B cell (primary cell): ENCODE data around the gene CCDC152. TPM values are rescaled to one million over a fixed set of nuclear protein-coding genes. Genes with fewer than 3 reads are reported as not detected.

Source experiments
- ATAC-seq: fragments of 200-7000 bp; cut with Tn5 transposase; one replicate; pipeline ENCODE4 v1.10.0; 2021; ENCODE audit warnings: low read depth, mild to moderate bottlenecking, moderate number of reproducible peaks, moderate library complexity
- CTCF ChIA-PET: fragments of 350-600 bp; sonication (Branson Sonifier 250); formaldehyde crosslinking; loops from one replicate; lab custom pipeline; 2021; ENCODE audit warnings: antibody characterized with exemption, inconsistent platforms; lab: Charles Lee
- POLR2A ChIA-PET: fragments of 350-600 bp; sonication (Branson Sonifier 250); formaldehyde crosslinking; loops from one replicate; lab custom pipeline; 2021; ENCODE audit warnings: antibody characterized with exemption; lab: Charles Lee
- DNase-seq: peaks from one replicate; pipeline ENCODE4 v3.0.0; 2013
- H2AFZ ChIP-seq: 2 replicates; pipeline ENCODE4 v1.6.1; 2012; ENCODE audit warnings: mild to moderate bottlenecking, low read depth, low read length; ENCODE audit not compliant: insufficient read depth, poor library complexity, severe bottlenecking
- H3K27ac ChIP-seq, 2 donors: 1 replicate in 1 of 2; 2 replicates in 1 of 2; pipeline ENCODE4 v1.5.1; 2012 to 2013; ENCODE audit warnings: low read length in 2 of 2, mild to moderate bottlenecking in 2 of 2, moderate library complexity in 1 of 2
- H3K27me3 ChIP-seq, 4 experiments: fragments of 200-600 bp in 1 of 4; sonication (generic) in 1 of 4; replicated peaks in 1 of 4; 1 replicate in 2 of 4; 2 replicates in 2 of 4; pipeline versions ENCODE4 v1.6.1 to v1.7.0; 2013 to 2016; ENCODE audit warnings: low read length in 3 of 4, mild to moderate bottlenecking in 2 of 4, mixed read lengths in 1 of 4, moderate library complexity in 1 of 4; ENCODE audit not compliant: insufficient read depth in 4 of 4, control insufficient read depth in 3 of 4; ENCODE audit errors: control extremely low read depth in 1 of 4
- H3K36me3 ChIP-seq, 2 experiments: replicated peaks in 1 of 2; 1 replicate in 1 of 2; 2 replicates in 1 of 2; pipeline versions ENCODE4 v1.6.1 to v1.7.1; 2013; ENCODE audit warnings: low read length in 1 of 2; ENCODE audit not compliant: insufficient read depth in 2 of 2, control insufficient read depth in 1 of 2; ENCODE audit errors: control extremely low read depth in 1 of 2, extremely low read depth in 1 of 2
- H3K4me1 ChIP-seq, 2 donors: fragments of 200-600 bp in 1 of 2; sonication (generic) in 1 of 2; 1 replicate in 1 of 2; 2 replicates in 1 of 2; pipeline versions ENCODE4 v1.5.1 to v1.6.1; 2013 to 2017; ENCODE audit warnings: low read length in 2 of 2; ENCODE audit not compliant: control insufficient read depth in 2 of 2, insufficient read depth in 2 of 2
- H3K4me2 ChIP-seq: replicated peaks from 2 replicates; pipeline ENCODE3; 2012; ENCODE audit warnings: mild to moderate bottlenecking, low read depth, low read length; ENCODE audit not compliant: poor library complexity, severe bottlenecking
- H3K4me3 ChIP-seq, 5 experiments: fragments of 200-600 bp in 1 of 5; sonication (generic) in 1 of 5; 1 replicate in 3 of 5; 2 replicates in 2 of 5; pipeline versions ENCODE4 v1.5.1 to v1.7.0; 2011 to 2016; ENCODE audit warnings: low read length in 4 of 5, mild to moderate bottlenecking in 4 of 5, low read depth in 2 of 5, control low read depth in 1 of 5, moderate library complexity in 1 of 5; ENCODE audit not compliant: insufficient read depth in 1 of 5; ENCODE audit errors: control extremely low read depth in 1 of 5, extremely low read depth in 1 of 5
- H3K79me2 ChIP-seq: fragments of 200-600 bp; sonication (generic); one replicate; pipeline ENCODE4 v1.6.0; 2016; ENCODE audit warnings: low read length; ENCODE audit not compliant: control insufficient read depth, insufficient read depth
- H3K9ac ChIP-seq: fragments of 200-600 bp; sonication (generic); 2 replicates; pipeline ENCODE4 v1.6.1; 2017; ENCODE audit warnings: mild to moderate bottlenecking, low read length, moderate library complexity
- H3K9me3 ChIP-seq, 3 donors: one replicate each; pipeline versions ENCODE4 v1.6.1 to v1.7.1; 2013; ENCODE audit warnings: low read length in 2 of 3; ENCODE audit not compliant: control insufficient read depth in 2 of 3, insufficient read depth in 1 of 3; ENCODE audit errors: control extremely low read depth in 1 of 3
- H4K20me1 ChIP-seq: 2 replicates; pipeline ENCODE4 v1.6.0; 2012; ENCODE audit warnings: mild to moderate bottlenecking, low read length; ENCODE audit not compliant: insufficient read depth, control insufficient read depth, poor library complexity, severe bottlenecking
- H3K27ac Mint-ChIP-seq: one replicate; pipeline ENCODE4 v1.8.0; 2021; ENCODE audit warnings: mixed read lengths
- H3K27me3 Mint-ChIP-seq: one replicate; pipeline ENCODE4 v1.8.0; 2021; ENCODE audit warnings: mixed read lengths
- H3K4me1 Mint-ChIP-seq: one replicate; pipeline ENCODE4 v1.8.0; 2021; ENCODE audit warnings: mixed read lengths
- H3K4me3 Mint-ChIP-seq: one replicate; pipeline ENCODE4 v1.8.0; 2021; ENCODE audit warnings: mixed read lengths
- H3K9me3 Mint-ChIP-seq: one replicate; pipeline ENCODE4 v1.8.0; 2022; ENCODE audit warnings: mixed read lengths; ENCODE audit not compliant: insufficient read depth
- CTCF ChIP-seq: fragments of 200-600 bp; IDR thresholded peaks from one replicate; pipeline ENCODE4 v1.8.0; 2022; ENCODE audit warnings: antibody characterized with exemption, mild to moderate bottlenecking
- EZH2 ChIP-seq: IDR thresholded peaks from 2 replicates; pipeline ENCODE4 v1.6.1; 2012; ENCODE audit warnings: borderline replicate concordance, low read depth, mild to moderate bottlenecking, moderate library complexity, low read length; ENCODE audit not compliant: insufficient read depth, poor library complexity, severe bottlenecking
- WGBS: methylation state at CpG from one replicate; pipeline ENCODE4 v1.1.5; 2013; ENCODE audit warnings: missing lambda C conversion rate; ENCODE audit not compliant: insufficient coverage; 5-methylcytosine and 5-hydroxymethylcytosine counted together
- intact Hi-C: fragments of 100-400 bp; cut with micrococcal nuclease; formaldehyde crosslinking; loops from one replicate; pipeline ENCODE4 v1.10.0; 2022
- polyA plus RNA-seq: library from polyadenylated mRNA; depleted of rRNA; stranded (reverse); fragments of >200 nt; gene quantifications from 2 replicates; pipeline ENCODE4 v1.2.3, GENCODE V29; 2012
- total RNA-seq, 2 donors: library from RNA; stranded (reverse); fragments of 120-200 nt in 1 of 2; gene quantifications; 1 replicate in 1 of 2; 2 replicates in 1 of 2; pipeline versions ENCODE4 v1.2.3 to v1.2.4, GENCODE V29; 2013 to 2022

CCDC152 gene
- total and polyA plus RNA-seq, 2 donors (not counting 1 experiment from before 2014, with no cell fraction given) = 1.0 to 4.8 TPM

DNA sequence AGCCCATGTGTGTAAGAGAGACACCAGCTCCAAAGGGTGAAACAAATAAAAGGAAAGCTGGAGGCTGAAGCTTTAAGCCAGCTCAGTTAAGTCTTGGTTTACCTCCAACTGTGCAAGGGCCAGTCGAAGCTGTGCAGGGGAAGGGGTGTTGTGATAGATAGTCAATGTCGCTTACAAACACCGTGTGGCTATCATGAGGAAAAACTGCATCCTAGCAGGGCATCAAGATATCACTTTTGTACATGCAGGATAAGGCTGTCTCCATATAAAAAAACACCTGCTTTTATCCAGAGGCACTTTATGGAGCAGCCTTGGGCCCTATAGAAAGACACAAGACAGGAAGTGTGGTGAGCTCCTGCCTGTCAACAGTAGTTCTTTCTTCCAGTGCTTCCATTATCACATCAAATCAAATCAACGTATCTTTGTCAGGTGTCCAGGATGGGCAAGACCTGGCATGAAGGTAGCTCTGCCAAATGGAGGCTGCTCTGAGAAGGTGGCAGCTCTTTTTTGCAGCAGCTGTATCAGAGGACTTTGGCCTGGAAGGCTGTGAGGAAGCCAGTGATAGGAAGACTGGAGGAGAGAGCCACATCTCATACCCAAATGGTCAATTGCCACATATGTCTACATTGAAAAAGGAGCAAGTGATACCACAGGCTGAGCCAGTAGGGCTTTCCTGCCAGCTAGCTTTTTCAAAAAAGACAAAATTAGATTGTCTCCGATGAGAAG lies 84.4 kb downstream of the CCDC152 start:
- no peak overlapping the region for H3K4me2 ChIP-seq
- POLR2A ChIA-PET = no interaction called here
- H2AFZ ChIP-seq = no peak overlapping the region
- H3K9me3 Mint-ChIP-seq = no peaks in the 10 kb centered on the region
- TF ChIP-seq EZH2 = no peak
- H3K36me3 ChIP-seq = no peaks in the 10 kb centered on the region
- H3K79me2 ChIP-seq = no peaks in the 10 kb centered on the region
- intact Hi-C loops = no loop called here
- CTCF ChIA-PET = no interaction called here
- H4K20me1 ChIP-seq = no peaks in the 10 kb centered on the region
- ATAC-seq = no peak
- no peak overlapping the region for H3K27ac ChIP-seq
- no peak overlapping the region for H3K27ac Mint-ChIP-seq
- no peaks in the 10 kb centered on the region for H3K27me3 ChIP-seq
- DNase-seq = no peak
- no peak overlapping the region for H3K4me3 Mint-ChIP-seq
- no peaks in the 10 kb centered on the region for H3K4me1 Mint-ChIP-seq
- no peaks in the 10 kb centered on the region for H3K4me1 ChIP-seq
- peaks cover 12% of the 10 kb centered on the region for H3K27me3 Mint-ChIP-seq
- 86% methylated on average over 1 of the region's 5 CpGs for WGBS
- no peak overlapping the region for H3K4me3 ChIP-seq
- peaks cover 1 to 7% (median 2%) of the 10 kb centered on the region in 3 donors for H3K9me3 ChIP-seq
- no peak overlapping the region for H3K9ac ChIP-seq

- no peaks in the 10 kb centered on the region for H3K4me1 ChIP-seq
- H3K27me3 Mint-ChIP-seq = peaks cover 12% of the 10 kb centered on the region
- H3K4me2 ChIP-seq = no peak overlapping the region
- no peak for TF ChIP-seq CTCF
- no peak for TF ChIP-seq EZH2
- intact Hi-C loops = no loop called here
- H3K4me3 Mint-ChIP-seq = no peak overlapping the region
- no peak for ATAC-seq
- H3K9me3 ChIP-seq = peaks cover 0 to 1% (median 0%) of the 10 kb centered on the region in 3 donors
- WGBS = 100% methylated on average over 2 of the region's 4 CpGs
- POLR2A ChIA-PET = no interaction called here
- H3K9me3 Mint-ChIP-seq = no peaks in the 10 kb centered on the region
- H3K36me3 ChIP-seq = no peaks in the 10 kb centered on the region
- H3K4me1 Mint-ChIP-seq = no peaks in the 10 kb centered on the region
- H4K20me1 ChIP-seq = no peaks in the 10 kb centered on the region
- H2AFZ ChIP-seq = no peak overlapping the region
- H3K79me2 ChIP-seq = no peaks in the 10 kb centered on the region
- H3K27ac ChIP-seq = no peak overlapping the region
- H3K27ac Mint-ChIP-seq = no peak overlapping the region
- H3K9ac ChIP-seq = no peak overlapping the region
- no peak for DNase-seq
- no peaks in the 10 kb centered on the region for H3K27me3 ChIP-seq
- H3K4me3 ChIP-seq = no peak overlapping the region
- CTCF ChIA-PET = interaction anchor here (0.9 kb wide), 1 partner anchor 826 kb away, joined by 4 read pairs; no protein-coding TSS in a partner anchor
These were observed 86.5 kb downstream of the CCDC152 start for GRCh38 chr5:42842921-42843641.
